ENCODE data around the gene ARHGDIG.

Gene ARHGDIG

DNA sequence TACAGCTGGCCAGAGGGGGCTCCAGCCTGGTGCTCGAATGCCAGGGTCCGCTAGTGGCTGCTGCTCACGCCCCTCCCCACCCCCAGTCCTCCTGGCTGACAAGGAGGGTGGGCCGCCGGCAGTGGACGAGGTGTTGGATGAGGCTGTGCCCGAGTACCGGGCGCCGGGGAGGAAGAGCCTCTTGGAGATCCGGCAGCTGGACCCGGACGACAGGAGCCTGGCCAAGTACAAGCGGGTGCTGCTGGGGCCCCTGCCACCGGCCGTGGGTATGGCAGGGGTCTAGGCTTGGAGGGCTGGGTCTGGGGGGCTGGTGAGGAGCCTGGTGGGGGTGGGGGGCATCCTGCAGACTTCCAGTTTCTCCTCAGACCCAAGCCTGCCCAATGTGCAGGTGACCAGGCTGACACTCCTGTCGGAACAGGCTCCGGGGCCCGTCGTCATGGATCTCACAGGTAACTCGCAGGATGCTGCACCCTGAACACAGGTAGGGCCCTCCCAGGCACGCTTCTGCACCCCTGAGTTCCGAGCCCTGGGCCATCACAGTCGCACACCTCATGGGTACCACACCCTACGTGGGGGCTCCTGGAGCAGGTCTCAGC lies 1.4 kb downstream of the ARHGDIG start:
- no peak for DNase-seq

DNA sequence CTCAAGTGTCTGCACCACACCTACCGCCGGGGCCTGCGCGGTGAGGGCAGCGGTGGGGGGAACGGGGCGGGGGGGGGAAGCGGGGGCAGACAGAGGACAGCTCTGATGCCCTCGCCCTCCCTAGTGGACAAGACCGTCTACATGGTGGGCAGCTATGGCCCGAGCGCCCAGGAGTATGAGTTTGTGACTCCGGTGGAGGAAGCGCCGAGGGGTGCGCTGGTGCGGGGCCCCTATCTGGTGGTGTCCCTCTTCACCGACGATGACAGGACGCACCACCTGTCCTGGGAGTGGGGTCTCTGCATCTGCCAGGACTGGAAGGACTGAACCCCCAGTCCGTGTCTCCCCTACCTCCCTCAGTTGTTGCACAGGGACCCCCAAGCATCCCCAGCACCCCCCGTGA lies 2.1 kb downstream of the ARHGDIG start:
- DNase-seq, result no peak

DNA sequence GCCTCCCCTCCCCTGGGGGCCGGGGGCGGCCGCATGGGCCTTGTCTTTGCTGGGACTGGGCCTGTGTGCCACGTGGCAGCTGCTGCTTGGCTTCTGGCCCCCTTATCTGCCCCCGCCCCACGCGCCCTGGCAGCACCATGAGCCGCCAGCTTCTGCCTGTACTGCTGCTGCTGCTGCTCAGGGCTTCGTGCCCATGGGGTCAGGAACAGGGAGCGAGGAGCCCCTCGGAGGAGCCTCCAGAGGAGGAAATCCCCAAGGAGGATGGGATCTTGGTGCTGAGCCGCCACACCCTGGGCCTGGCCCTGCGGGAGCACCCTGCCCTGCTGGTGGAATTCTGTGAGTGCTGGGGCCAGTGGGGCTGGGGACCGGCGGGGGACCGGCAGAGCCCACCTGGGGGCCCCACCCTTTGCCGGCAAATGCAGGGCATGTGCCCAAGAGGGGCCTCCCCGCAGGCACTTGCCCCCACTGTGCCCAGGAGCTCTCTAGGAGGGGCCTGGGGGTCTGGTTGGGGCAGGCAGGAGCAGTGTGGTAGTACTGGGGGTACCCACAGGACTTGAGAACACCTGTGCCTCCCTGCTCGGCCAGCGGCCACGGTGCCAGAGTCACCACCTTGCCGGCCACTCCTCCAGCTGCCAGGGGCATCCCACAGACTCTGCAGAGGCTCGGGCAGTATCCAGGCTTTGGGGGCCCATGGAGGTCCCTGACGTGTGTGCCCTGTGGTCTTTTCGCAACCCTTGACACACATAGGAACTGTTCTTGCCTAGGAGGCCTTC lies 2.8 kb downstream of the ARHGDIG start, which contains the start of gene PDIA2:
Gene PDIA2 (plus strand): TSS at position 132 of the 773 bp plus-strand sequence. CDS start 6 bp downstream, at position 138.
- DNase-seq, result no peak

DNA sequence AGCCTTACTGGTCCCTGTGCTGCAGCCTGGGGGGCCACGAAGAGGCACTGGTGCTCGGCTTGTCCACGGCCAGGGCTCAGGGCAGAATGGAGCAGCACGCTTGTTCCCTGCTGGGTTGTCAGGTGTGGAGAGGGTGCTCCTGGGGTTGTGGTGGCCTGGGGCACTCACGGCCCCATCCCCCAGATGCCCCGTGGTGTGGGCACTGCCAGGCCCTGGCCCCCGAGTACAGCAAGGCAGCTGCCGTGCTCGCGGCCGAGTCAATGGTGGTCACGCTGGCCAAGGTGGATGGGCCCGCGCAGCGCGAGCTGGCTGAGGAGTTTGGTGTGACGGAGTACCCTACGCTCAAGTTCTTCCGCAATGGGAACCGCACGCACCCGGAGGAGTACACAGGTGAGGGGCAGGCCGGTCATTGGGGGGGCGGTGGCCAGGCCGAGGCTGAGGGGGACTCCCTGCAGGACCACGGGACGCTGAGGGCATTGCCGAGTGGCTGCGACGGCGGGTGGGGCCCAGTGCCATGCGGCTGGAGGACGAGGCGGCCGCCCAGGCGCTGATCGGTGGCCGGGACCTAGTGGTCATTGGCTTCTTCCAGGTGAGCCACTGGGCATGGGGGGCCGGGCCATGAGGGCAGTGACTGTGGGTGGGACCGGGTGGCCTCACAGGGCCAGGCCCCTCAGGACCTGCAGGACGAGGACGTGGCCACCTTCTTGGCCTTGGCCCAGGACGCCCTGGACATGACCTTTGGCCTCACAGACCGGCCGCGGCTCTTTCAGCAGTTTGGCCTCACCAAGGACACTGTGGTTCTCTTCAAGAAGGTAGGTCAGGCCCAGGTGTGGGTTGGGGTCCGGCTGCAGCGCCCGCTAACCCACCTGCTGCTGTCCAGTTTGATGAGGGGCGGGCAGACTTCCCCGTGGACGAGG lies 4.1 kb downstream of the ARHGDIG start:
- DNase-seq, result no peak

DNA sequence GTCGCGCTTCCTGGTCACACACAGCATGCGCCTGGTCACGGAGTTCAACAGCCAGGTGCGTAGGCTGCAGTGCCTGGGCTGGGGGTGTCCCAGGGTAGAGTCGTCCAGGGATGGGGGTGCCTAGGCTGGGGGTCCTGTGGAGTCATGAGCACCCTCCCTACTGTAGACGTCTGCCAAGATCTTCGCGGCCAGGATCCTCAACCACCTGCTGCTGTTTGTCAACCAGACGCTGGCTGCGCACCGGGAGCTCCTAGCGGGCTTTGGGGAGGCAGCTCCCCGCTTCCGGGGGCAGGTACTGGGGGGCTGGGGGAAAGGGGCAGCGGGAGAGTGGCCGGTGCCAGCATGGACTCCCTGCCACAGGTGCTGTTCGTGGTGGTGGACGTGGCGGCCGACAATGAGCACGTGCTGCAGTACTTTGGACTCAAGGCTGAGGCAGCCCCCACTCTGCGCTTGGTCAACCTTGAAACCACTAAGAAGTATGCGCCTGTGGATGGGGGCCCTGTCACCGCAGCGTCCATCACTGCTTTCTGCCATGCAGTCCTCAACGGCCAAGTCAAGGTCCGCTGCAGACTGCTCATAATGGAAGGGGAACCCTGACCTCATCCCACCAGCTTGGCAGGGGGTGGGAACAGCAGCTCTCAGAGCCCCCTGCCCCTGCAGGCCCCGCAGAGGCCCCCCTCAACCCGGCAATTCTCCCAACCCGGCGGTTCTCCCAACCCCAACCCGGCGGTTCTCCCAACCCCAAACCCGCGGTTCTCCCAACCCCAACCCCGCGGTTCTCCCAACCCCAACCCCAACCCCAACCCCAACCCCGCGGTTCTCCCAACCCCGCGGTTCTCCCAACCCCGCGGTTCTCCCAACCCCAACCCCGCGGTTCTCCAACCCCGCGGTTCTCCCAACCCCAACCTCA lies 5.0 kb downstream of the ARHGDIG start:
- no peak for DNase-seq

DNA sequence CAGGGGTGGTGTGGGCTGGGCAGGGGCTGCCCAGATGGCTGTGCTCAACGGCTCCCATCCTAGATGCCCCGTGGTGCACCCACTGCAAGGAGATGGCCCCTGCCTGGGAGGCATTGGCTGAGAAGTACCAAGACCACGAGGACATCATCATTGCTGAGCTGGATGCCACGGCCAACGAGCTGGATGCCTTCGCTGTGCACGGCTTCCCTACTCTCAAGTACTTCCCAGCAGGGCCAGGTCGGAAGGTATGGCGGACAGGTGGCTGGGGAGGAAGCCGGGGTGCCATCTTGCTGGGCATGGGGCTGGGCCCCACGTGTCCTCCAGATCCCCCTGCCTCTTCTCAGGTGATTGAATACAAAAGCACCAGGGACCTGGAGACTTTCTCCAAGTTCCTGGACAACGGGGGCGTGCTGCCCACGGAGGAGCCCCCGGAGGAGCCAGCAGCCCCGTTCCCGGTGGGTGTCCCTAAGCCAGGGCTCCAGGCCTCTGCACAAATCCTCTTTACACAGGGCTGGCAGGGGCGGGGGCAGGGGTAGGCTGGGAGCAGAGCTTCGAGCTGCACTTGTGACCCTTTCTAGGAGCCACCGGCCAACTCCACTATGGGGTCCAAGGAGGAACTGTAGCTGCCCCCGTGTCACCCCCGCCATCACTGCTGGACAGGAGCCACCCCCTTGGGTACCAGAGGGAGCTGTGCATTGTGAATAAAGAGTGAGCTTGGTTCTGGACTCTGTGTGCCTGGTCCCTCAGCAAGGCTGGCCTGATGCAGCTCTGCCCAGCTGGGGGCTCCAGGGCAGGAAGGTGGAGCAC lies 6.3 kb downstream of the ARHGDIG start:
- DNase-seq, result no peak

DNA sequence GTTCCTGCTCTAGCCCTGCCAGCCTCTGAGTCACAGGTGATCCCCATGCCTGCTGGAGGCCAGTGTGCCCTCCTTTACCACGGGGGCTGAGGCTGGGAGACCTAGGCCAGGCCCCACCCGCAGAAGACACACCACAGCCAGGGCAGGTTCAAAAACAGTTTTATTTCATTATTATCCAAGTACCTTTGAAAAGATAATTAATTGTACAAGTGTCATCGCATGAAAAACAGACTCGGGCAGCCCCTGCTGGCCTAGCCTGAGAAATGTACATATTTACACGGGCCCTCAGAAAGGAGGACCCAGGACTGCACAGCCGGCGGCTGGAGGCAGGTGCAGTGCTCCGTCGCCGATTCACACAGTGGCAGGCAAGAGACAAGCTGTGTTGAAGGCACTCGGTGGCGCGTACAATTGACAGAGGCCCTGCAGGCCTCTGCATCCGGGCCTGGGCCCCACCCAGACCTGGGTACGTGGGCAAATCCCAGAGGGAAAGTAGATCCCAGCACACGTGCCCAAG lies 7.0 kb downstream of the ARHGDIG start:
- no peak for DNase-seq

DNA sequence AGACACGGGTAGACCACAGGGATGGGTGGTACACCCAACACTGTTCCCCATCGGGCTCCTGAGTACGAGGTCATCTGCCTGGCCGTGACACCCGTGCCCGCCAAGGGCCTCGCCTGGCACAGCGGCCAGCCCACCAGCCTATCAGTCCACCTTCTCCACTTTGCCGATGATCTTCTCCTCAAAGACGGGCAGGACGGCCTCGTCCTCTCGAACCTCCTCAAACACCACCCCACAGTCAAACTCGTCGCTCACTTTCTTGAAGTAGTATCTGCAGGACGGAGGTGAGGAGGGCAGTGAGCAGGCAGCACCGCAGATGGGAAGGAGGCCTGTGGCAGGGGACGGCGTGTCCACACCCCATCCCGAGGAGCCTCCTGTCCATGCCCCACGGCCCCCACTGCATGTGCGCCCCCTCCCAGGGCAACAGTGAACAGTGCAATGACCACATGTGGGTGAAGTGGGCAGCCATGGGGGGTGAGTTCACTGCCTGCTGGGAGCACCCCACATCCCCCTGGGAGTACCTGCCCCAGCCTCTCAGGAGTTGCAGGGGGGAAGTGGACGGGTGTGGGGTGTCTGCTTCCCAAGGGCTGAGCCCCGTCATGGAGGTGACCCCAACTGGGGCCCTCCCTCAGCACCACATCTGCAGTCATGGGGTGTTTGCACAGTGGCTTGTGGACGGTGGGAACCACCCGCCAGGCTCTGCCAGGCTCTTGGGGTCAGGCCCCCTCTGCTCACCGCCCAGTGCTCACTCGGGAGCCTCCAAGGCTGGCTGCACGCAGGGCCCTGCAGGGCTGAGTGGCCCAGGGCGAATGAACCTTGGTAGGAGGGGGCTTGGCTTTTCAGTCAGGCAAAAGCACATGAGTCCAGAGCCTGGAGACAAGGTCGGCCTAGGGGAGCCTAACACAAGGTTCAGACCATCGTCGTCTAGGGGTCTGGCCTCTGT lies 7.9 kb downstream of the ARHGDIG start:
- DNase-seq, result no peak

DNA sequence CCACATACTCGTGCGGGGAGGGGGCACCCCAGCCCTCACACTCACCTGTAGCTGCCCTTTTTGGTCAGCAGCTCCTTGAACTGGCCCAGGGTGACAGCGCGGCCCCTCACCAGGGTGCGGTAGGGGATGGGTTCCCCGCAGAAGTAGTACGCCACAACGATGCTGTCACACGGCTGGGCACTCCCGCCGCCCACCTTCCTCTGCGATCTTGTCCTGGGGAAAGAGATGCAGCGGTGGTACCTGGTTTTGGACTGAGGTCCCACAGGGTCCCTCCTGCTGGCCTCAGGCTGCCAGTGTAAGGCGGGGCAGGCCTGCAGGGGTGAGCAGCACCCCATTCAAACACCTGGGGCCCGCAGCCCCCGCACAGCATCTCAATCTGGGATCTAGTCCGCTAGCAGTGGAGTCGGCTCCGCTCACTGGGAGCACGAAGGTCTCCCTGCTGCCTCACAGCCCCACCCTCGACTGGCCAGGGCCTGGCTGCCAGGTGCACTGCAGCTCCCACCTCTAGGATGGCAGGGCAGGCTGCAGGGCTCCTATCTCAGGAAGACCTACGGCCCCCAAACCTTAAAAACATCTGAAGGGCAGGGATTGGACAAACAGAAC lies 9.1 kb downstream of the ARHGDIG start:
- no peak for DNase-seq

DNA sequence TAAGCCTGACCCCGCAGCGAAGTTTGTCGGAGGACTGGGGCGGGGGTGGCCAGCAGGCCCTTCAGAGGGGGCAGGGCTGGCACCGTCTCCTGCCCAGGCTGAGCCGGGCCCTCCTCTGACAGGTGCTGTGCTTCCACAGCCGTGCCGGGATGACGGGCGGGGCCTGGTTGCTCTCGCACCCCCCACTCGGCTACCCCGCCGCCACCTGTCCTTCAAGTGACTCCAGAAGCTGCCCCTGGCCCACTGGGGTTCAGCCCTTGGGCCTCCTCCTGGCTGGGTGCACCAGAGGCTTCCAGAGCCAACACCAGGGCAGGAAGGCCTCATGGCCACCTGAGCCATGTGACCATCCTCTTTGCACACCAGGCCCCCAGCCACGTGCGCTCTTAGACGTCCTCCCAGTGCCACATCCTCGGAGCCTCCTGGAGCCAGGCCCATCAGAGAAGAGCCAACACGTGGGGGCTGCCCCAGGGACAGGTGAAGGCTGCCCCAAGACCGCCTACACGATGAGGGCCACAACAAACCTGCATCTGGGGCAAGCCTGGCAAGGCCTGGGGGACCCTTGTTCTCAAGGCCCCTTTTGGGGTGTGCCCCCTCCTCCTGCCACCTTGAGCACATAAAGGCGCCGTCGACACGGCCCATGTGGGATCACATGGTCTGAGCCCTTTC lies 9.8 kb downstream of the ARHGDIG start:
- DNase-seq, result no peak

DNA sequence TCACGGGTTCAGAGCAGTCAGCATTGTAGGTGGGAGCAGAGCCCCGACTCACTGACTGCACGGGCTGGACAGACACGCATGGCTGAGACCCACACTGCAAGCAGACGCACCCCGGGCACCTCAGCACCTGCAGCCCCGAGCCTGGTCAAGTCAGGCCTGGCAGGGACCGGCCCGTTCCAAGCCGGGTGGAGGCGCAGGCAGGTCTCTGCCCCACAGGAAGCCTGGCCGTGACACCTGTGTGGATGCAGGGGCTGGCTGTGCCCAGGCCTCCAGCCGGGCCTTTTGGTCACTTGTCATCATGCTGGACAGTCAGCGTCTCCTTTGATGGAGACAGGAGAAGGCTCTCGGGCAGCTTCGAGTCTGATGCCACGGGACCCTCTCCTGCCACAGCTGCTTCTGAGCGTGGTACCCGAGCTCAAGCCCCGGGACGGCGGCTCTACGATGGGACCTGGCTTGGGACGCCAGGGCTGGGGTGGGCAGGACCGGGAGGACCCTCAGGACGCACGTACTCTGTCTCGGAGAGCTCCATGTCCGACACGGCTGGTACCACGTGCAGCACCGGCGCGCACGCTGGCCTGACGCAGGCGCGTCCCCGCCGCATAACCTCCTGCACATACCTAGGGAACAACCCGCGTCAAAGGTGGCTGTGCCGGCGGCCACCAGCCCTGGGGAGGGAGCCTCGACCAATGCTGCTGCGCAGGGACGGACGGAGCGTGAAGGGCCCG lies 10.5 kb downstream of the ARHGDIG start:
- no peak for DNase-seq

DNA sequence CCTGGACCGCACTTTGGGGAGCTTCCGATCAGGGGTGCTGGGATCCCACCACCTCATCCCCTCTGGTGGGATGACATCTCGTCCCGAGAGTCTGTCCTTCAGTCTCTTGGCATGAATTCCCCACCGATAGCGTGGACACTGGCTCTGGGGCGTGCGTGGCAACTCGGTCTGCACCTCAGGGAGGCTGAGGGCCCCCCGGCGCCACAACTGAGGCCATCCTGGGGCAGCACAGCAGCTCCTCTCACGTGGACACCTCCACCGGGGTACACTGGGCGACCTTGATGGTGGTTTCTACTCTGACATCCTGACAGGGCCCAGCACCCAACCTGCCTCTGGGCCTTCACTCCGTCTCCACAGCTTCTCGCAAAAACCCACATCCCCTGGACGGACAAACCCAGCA lies 11.1 kb downstream of the ARHGDIG start:
- no peak for DNase-seq

DNA sequence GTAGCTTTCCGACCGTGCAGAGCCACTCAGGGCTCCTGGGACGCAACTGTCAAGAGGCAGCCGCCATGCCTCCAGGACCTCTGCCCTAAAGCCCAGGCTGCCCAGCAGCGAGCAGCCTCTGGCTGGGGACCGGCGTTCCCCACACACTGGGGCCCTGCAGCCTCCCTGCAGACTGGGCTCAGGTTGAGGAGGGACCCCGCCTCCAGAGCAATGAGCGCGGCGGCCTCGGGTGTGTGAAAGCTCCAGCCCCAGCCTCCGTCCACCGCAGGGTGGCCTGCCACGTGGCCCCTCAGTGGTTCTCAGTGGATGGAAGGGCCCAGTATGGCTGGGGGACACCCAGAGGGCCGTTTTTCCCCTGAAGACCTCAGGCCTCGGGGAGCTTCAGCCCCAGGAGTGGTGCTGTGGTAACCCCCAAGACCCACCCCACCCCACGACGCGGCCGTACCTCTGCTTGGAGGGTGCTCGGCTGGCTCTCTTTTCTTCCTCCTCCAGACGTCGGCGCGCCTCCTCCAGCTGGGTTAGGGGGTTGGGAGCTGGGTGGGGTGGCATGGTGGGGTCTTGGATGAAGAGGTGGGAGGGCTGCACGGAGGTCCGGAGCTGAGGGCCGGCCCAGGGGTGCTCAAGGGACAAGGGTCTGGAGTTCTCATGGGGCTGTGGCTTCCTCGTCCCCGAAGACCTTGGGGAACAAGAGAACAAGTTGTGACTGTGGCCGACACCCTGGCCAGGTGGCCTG lies 12.8 kb downstream of the ARHGDIG start:
- no peak for DNase-seq

DNA sequence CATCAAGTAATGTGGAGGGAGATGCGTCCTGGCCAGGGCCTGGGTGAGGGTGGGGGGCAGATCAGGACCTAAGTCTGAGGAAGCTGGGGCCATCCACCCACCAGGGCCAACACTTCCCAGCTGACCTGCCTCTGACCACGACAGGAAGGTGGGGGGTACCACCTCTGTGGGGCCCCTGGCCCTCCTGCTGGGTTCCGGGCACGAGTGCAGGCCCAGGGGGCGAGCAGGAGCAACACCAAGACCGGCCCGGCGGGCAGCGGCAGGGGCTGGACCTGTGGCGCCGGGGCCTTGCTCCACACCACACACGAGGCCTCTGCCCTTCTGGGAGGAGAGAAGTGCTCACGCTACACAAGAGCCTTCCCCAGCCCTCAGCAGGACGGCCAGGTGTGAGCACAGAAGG lies 15.9 kb downstream of the ARHGDIG start:
- no peak for DNase-seq

DNA sequence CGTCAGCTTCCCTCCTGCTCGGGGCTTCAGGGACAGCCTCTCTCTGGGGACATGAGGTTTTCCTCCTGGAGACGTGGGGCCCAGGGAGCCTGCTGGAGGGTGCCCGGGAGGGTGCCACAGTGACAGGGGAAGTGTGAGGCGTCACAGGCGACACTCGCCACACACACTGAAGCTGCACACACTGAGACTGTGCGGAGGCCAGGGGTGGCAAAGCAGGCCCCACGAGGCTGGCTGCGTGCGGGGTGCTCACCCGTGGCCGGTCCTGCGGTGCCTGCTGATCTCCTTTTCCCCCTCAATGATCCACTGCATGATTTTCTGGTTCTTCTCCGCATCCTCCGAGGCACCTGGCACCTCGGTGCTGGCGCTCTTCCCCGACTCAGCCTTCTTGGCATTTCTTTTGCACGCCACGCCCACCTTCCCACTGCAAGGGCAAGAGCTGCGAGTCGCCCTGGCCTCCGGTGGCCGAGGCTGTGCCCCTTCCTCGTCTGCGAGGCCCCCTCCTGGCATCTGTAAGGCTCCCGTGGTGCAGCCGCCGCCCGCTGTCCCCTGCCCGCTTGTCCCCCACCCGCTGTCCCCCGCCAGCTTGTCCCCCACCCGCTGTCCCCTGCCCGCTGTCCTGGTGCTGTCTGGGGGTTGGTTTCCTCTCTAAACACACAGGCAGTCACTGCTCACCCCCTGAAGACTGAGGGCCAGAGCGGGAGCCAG lies 16.6 kb downstream of the ARHGDIG start:
- no peak for DNase-seq

DNA sequence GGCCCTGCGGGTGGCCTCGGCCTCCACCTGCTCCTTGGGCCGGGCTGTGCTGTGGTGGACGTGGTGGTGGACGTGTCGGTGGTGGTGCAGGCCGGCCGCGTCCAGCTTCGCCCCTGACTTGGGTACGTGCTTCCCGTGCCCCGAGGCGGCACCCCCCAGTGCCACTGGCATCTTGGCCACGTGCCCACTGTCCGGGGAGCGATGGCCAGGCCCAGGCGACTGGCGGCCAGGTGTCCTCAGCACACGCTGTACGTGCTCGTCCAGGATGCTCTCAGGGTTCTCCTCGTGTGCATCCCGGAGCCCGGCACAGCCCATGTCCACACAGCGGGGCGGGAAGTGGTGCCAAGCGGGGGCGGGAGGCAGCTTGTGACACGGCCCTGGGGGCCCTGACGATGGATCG lies 17.4 kb downstream of the ARHGDIG start:
- no peak for DNase-seq

DNA sequence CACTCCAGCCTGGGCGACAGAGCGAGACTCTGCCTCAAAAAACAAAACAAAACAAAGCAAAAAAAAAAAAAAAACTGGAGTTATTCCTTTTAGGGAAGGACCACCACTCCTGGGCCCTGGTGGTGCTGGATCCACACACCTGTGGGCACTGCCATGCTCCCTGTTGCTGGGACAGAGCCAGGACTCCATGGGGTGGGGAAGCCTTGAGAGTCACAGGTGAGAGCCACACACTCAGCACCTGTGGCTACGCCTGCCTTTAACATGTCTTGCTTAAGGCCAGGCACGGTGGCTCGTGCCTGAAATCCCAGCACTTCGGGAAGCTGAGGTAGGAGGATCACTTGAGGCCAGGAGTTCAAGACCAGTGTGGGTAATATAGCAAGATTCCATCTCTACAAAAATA lies 20.8 kb downstream of the ARHGDIG start:
- no peak for DNase-seq
